GM12878 (cell line): Measurements from ENCODE around the gene CHAC1. TPM values are rescaled to one million over a fixed set of nuclear protein-coding genes. Genes with fewer than 3 reads are reported as not detected.

Experiments used
- ATAC-seq: fragments of 200-7000 bp; cut with Tn5 transposase; 3 replicates; pipeline ENCODE4 v1.9.1; 2020; ENCODE audit warnings: mild to moderate bottlenecking, moderate library complexity
- BruUV-seq: library from RNA; stranded (reverse); fragments of 400-500 nt; replicated peaks from 2 replicates; lab custom pipeline; 2021; lab: Mats Ljungman, UMichigan
- CTCF ChIA-PET: fragments of 300-600 bp; sonication (Branson Sonifier 250); formaldehyde crosslinking; extraction: SDS; loops from one replicate; lab custom pipeline; 2021; ENCODE audit warnings: inconsistent platforms; lab: Yijun Ruan, JAX
- POLR2A ChIA-PET: fragments of 350-600 bp; formaldehyde crosslinking; extraction: SDS; loops from one replicate; lab custom pipeline; 2021; ENCODE audit warnings: inconsistent platforms; lab: Charles Lee
- RAD21 ChIA-PET: fragments of 300-600 bp; sonication (Branson Sonifier 250); formaldehyde crosslinking; loops from one replicate; lab custom pipeline; 2023; ENCODE audit warnings: antibody characterized with exemption; ENCODE audit not compliant: unreplicated experiment; lab: Charles Lee
- SMC1A ChIA-PET: fragments of 300-600 bp; sonication (Branson Sonifier 250); formaldehyde crosslinking; loops from one replicate; lab custom pipeline; 2023; ENCODE audit not compliant: unreplicated experiment, uncharacterized antibody; lab: Charles Lee
- DNase-seq: peaks from one replicate; pipeline ENCODE4 v3.0.0-alpha.2; 2011; ENCODE audit warnings: low read depth, low spot score
- FAIRE-seq: peaks from 3 replicates; lab custom pipeline; 2011; peaks lifted over from hg19 to GRCh38; lab: Jason Lieb, UNC
- H2AFZ ChIP-seq: 2 replicates; pipeline ENCODE4 v1.6.0; 2011; ENCODE audit warnings: low read depth, low read length, control low read depth; ENCODE audit not compliant: control insufficient read depth
- H3K27ac ChIP-seq: 2 replicates; pipeline ENCODE4 v1.5.1; 2011; ENCODE audit warnings: control low read depth; ENCODE audit not compliant: control insufficient read depth, insufficient read depth
- H3K27me3 ChIP-seq, 2 experiments: replicated peaks in 1 of 2; 2 replicates each; pipeline versions ENCODE4 v1.6.0 to v1.6.1; 2011; ENCODE audit warnings: low read length in 1 of 2; ENCODE audit not compliant: control insufficient read depth in 2 of 2, insufficient read depth in 2 of 2
- H3K36me3 ChIP-seq, 2 experiments: 2 replicates each; pipeline ENCODE4 v1.5.1; 2011; ENCODE audit warnings: low read length in 1 of 2; ENCODE audit not compliant: control insufficient read depth in 2 of 2, insufficient read depth in 2 of 2
- H3K4me1 ChIP-seq: 2 replicates; pipeline ENCODE4 v1.6.1; 2011; ENCODE audit warnings: mild to moderate bottlenecking, low read length, moderate library complexity, mixed read lengths; ENCODE audit not compliant: control insufficient read depth, insufficient read depth
- H3K4me2 ChIP-seq: 2 replicates; pipeline ENCODE4 v1.6.0; 2011; ENCODE audit warnings: control low read depth; ENCODE audit not compliant: control insufficient read depth, insufficient read depth
- H3K4me3 ChIP-seq: fragments of 200-600 bp; sonication (generic); 2 replicates; pipeline ENCODE4 v1.5.1; 2016
- H3K79me2 ChIP-seq: 2 replicates; pipeline ENCODE4 v1.6.0; 2011; ENCODE audit warnings: low read length; ENCODE audit not compliant: control insufficient read depth, insufficient read depth
- H3K9ac ChIP-seq: 2 replicates; pipeline ENCODE4 v1.8.0; 2011; ENCODE audit warnings: low read length, control low read depth, mixed read lengths; ENCODE audit not compliant: control insufficient read depth, insufficient read depth
- H3K9me3 ChIP-seq: replicated peaks from 3 replicates; pipeline ENCODE4 v1.5.1; 2011; ENCODE audit warnings: mild to moderate bottlenecking, low read length; ENCODE audit not compliant: control insufficient read depth, insufficient read depth
- H4K20me1 ChIP-seq: 2 replicates; pipeline ENCODE4 v1.6.0; 2011; ENCODE audit not compliant: control insufficient read depth, insufficient read depth
- BCLAF1 ChIP-seq: fragments of 450-650 bp; IDR thresholded peaks from 2 replicates; pipeline ENCODE4 v1.6.1; 2017; ENCODE audit warnings: antibody characterized with exemption, mild to moderate bottlenecking, moderate library complexity
- CBX3 ChIP-seq: fragments of 200-600 bp; sonication (generic); IDR thresholded peaks from 2 replicates; pipeline ENCODE4 v1.6.1; 2016; ENCODE audit warnings: low read depth, borderline replicate concordance
- CREM ChIP-seq: IDR thresholded peaks from 2 replicates; pipeline ENCODE4 v1.6.1; 2014; ENCODE audit warnings: antibody characterized with exemption, low read depth
- CTCF ChIP-seq, 3 experiments: IDR thresholded peaks in 2 of 3; conservative IDR thresholded peaks in 1 of 3; 2 replicates each; pipeline ENCODE4 v1.5.1; 2011; ENCODE audit warnings: low read depth in 3 of 3, low read length in 3 of 3, mild to moderate bottlenecking in 3 of 3, control low read depth in 2 of 3, moderate library complexity in 2 of 3, inconsistent platforms in 1 of 3, mixed read lengths in 1 of 3; ENCODE audit not compliant: control insufficient read depth in 2 of 3, insufficient read depth in 1 of 3; ENCODE audit errors: extremely low read depth in 1 of 3
- LARP7 ChIP-seq: fragments of 450-650 bp; IDR thresholded peaks from 2 replicates; pipeline ENCODE4 v1.6.1; 2017; ENCODE audit warnings: mild to moderate bottlenecking
- MYB ChIP-seq: fragments of 150-350 bp; IDR thresholded peaks from 2 replicates; pipeline ENCODE4 v1.6.1; 2014; ENCODE audit warnings: mild to moderate bottlenecking, low read depth, low read length, borderline replicate concordance
- SIX5 ChIP-seq: IDR thresholded peaks from 2 replicates; pipeline ENCODE4 v1.6.1; 2011; ENCODE audit warnings: mild to moderate bottlenecking, low read depth, low read length, moderate library complexity; ENCODE audit not compliant: severe bottlenecking
- SREBF2 ChIP-seq: IDR thresholded peaks from 2 replicates; pipeline ENCODE4 v1.6.1; 2012; ENCODE audit warnings: mild to moderate bottlenecking, low read length
- ZNF24 ChIP-seq: fragments of 450-650 bp; IDR thresholded peaks from 2 replicates; pipeline ENCODE4 v1.6.1; 2017; ENCODE audit warnings: antibody characterized with exemption, mild to moderate bottlenecking
- ZNF622 ChIP-seq: fragments of 450-650 bp; IDR thresholded peaks from 2 replicates; pipeline ENCODE4 v1.6.1; 2017; ENCODE audit warnings: mild to moderate bottlenecking, inconsistent platforms
- WGBS: methylation state at CpG from one replicate; pipeline ENCODE4 v1.1.6; 2016; ENCODE audit warnings: low lambda C conversion rate; ENCODE audit not compliant: insufficient replicate concordance, insufficient coverage; ENCODE audit errors: missing lambda C conversion rate; 5-methylcytosine and 5-hydroxymethylcytosine counted together
- in situ Hi-C: fragments of 300-500 bp; cut with MboI; formaldehyde crosslinking; loops from 9 replicates; pipeline ENCODE4 v1.14.3; 2018; ENCODE audit warnings: mixed read lengths
- intact Hi-C: fragments of 100-400 bp; cut with micrococcal nuclease; formaldehyde crosslinking; loops from one replicate; pipeline ENCODE4 v1.14.2; 2022; ENCODE audit not compliant: unreplicated experiment
- polyA plus RNA-seq, 11 experiments: library from polyadenylated mRNA; depleted of rRNA in 4 of 11; unstranded in 6 of 11; stranded (reverse) in 5 of 11; fragments of >200 nt; fragmentation: Nextera tagmentation in 4 of 11; fragmentation: Illumina TruSeq in 1 of 11; extraction: Ambion mirVana in 4 of 11; extraction: Trizol in 1 of 11; gene quantifications; 1 replicate in 1 of 11; 2 replicates in 10 of 11; pipeline versions ENCODE4 v1.2.1 to v1.2.3, GENCODE V29; 2011 to 2016; ENCODE audit warnings: inconsistent platforms in 2 of 11, missing spikeins in 2 of 11, low read depth in 1 of 11
- total RNA-seq, 4 experiments: library from RNA; depleted of rRNA in 3 of 4; stranded (reverse); fragments of >200 nt in 3 of 4; fragmentation: Illumina TruSeq in 1 of 4; extraction: Trizol in 1 of 4; gene quantifications; 2 replicates each; pipeline versions ENCODE4 v1.2.1 to v1.2.3, GENCODE V29; 2013 to 2021

The CHAC1 gene
- total and polyA plus RNA-seq, 10 of the 15 experiments (the other 5 are each of a cell fraction or from before 2014, with no cell fraction given): 0.37 to 5.9 (median 3.3) TPM

- WGBS: 33% methylated on average over 7 of the region's 7 CpGs
- no peaks in the 10 kb centered on the region for H3K36me3 ChIP-seq
- H2AFZ ChIP-seq: no peak overlapping the region
- no peaks in the 10 kb centered on the region for H3K9me3 ChIP-seq
- FAIRE-seq (no peak), ATAC-seq (no peak), DNase-seq (no peak)
- no TSS peak for BruUV-seq
- H3K4me1 ChIP-seq: peaks cover 25% of the 10 kb centered on the region
- no peak for TF ChIP-seq ZNF24
- no peak for TF ChIP-seq BCLAF1
- no peak for TF ChIP-seq LARP7
- no peak for TF ChIP-seq CBX3
- no peak for TF ChIP-seq SREBF2
- TF ChIP-seq ZNF622: no peak
- no peak for TF ChIP-seq CTCF (IDR thresholded peaks at IDR 0.05 in 2 of 3, conservative IDR thresholded peaks at IDR 0.05 in 1 of 3; ENCODE audit: control insufficient read depth in 2 of 3, extremely low read depth in 1 of 3, insufficient read depth in 1 of 3, low read depth in 3 of 3, low read length in 3 of 3)
- no peak for TF ChIP-seq SIX5
- no peak for TF ChIP-seq CREM
- no peak for TF ChIP-seq MYB
- no peak overlapping the region for H3K4me3 ChIP-seq
- no peak overlapping the region for H3K27ac ChIP-seq
- RAD21 ChIA-PET: interaction anchor here (0.5 to 1.1 kb wide), 3 partner anchors 19 to 114 kb away, joined by 3 to 4 read pairs (median 3); no protein-coding TSS in a partner anchor
- H3K9ac ChIP-seq: no peak overlapping the region
- SMC1A ChIA-PET: interaction anchor here (1.0 to 1.2 kb wide), 2 partner anchors 10 to 30 kb away, joined by 3 to 4 read pairs; no protein-coding TSS in a partner anchor
- intact Hi-C loops (no loop called here), in situ Hi-C loops (no loop called here)
- no peak overlapping the region for H3K4me2 ChIP-seq
- H4K20me1 ChIP-seq: no peaks in the 10 kb centered on the region
- POLR2A ChIA-PET: interaction anchor here (1.2 kb wide), 1 partner anchor 37 kb away, joined by 3 read pairs; no protein-coding TSS in a partner anchor
- CTCF ChIA-PET: interaction anchor here (0.9 to 11.9 kb wide), 10 partner anchors 8 to 273 kb away, joined by 3 to 157 read pairs (median 4); partner anchors contain the start of gene VPS18
- no peaks in the 10 kb centered on the region for H3K79me2 ChIP-seq
- no peaks in the 10 kb centered on the region for H3K27me3 ChIP-seq
These were observed 42.1 kb upstream of the CHAC1 start for GRCh38 chr15:40911141-40911540.
